Measurements from ENCODE around the gene FBXO28. TPM values are rescaled to one million over a fixed set of nuclear protein-coding genes. Genes with fewer than 3 reads are reported as not detected.

FBXO28 gene
- total RNA-seq, 4 donors from 2014 or later = 7.0 to 31.0 (median 26.4) TPM

DNA sequence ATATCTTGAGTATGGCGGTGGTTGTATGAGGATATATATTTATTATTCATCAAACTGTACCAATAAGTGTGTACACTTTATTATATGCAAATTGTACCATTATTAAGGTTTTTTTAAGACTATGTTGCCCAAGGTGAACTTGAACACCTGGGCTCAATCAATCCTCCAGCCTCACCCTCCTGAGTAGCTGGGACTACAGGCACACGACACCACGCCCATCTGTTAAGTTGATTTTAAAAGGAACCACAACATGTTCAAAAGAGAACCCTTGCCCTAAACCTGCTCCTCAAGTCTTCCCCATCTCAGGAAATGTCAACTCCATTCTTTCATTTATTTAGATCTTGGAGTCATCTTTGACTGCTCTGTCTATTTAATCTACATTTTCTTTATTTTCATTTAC lies 24.3 kb upstream of the FBXO28 start:
- in situ Hi-C loops (cut with MboI; ENCODE audit: low pct_ligation_motif_present in 1 of 4, low pct_unique_long_range_greater_than_20kb in 1 of 4, low sequenced_read_pairs in 3 of 4) (no loop called here), intact Hi-C loops (cut with DNase I; ENCODE audit: low total_unique reads) (no loop called here)
- Histone ChIP-seq H3K4me1 (peaks cover 0 to 10% (median 6%) of the 10 kb centered on the region in 4 donors), H3K27me3 (no peaks in the 10 kb centered on the region), H3K4me3 (no peak overlapping the region), H3K27ac (no peak overlapping the region), H3K9me3 (no peaks in the 10 kb centered on the region), H3K36me3 (no peaks in the 10 kb centered on the region)
- TF ChIP-seq POLR2A (IDR thresholded peaks at IDR 0.05) (no peak), EP300 (IDR thresholded peaks at IDR 0.05; ENCODE audit: low read depth) (no peak), POLR2AphosphoS5 (IDR thresholded peaks at IDR 0.05) (no peak)
- TF ChIP-seq, protein P1, sequence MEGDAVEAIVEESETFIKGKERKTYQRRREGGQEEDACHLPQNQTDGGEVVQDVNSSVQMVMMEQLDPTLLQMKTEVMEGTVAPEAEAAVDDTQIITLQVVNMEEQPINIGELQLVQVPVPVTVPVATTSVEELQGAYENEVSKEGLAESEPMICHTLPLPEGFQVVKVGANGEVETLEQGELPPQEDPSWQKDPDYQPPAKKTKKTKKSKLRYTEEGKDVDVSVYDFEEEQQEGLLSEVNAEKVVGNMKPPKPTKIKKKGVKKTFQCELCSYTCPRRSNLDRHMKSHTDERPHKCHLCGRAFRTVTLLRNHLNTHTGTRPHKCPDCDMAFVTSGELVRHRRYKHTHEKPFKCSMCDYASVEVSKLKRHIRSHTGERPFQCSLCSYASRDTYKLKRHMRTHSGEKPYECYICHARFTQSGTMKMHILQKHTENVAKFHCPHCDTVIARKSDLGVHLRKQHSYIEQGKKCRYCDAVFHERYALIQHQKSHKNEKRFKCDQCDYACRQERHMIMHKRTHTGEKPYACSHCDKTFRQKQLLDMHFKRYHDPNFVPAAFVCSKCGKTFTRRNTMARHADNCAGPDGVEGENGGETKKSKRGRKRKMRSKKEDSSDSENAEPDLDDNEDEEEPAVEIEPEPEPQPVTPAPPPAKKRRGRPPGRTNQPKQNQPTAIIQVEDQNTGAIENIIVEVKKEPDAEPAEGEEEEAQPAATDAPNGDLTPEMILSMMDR (IDR thresholded peaks at IDR 0.05) = no peak
- DNase-seq = no peak
- WGBS, 2 donors (ENCODE audit: low coverage in 1 of 2) = 51 to 60% methylated on average over 3 of the region's 3 CpGs

DNA sequence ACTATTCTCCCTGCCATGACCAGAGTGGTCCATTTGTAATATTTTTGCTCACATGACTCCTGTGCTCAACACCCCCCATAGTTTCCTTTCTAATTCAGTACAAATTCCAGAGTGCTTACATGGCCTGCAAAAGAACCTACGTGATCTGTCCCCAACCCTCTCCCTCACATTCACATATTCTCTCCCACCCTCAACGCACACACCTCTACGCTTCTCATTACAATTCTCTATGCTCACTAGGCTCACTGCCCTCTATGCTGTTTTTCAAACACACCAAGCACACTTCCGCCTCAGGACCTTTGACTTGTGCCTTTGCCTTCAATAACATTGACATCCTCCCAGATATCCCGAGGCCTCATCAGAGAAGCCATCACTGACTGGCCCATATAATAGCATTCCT lies 23.8 kb upstream of the FBXO28 start:
- WGBS, 2 donors (ENCODE audit: low coverage in 1 of 2) = 88 to 90% methylated on average over 5 of the region's 5 CpGs
- in situ Hi-C loops (cut with MboI; ENCODE audit: low pct_ligation_motif_present in 1 of 4, low pct_unique_long_range_greater_than_20kb in 1 of 4, low sequenced_read_pairs in 3 of 4) = no loop called here

DNA sequence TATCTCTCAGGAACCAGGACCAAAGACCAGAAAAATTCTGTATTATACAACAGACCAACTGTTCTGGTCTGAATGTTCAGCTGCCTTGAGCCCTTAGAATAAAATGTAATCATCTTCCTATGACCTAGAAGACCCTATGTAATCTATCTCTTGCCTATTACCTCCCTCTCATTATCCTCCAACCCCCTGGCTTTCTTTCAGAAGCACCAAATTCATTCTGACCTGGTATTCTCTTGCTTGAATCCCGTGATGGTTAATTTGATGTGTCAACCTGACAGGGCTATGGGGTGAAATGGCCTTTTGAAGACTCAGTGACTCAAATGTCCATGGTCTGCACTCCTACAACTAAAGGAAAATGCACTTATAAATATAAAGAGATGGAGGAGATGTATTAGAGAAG lies 21.8 kb upstream of the FBXO28 start:
- TF ChIP-seq EP300 (IDR thresholded peaks at IDR 0.05; ENCODE audit: low read depth) = no peak
- no peak for TF ChIP-seq POLR2AphosphoS5 (IDR thresholded peaks at IDR 0.05)
- TF ChIP-seq, protein P1 (IDR thresholded peaks at IDR 0.05) = no peak
- no peak for TF ChIP-seq POLR2A (IDR thresholded peaks at IDR 0.05)

More for the DNA sequence above, 23.8 kb upstream of the FBXO28 start:
- DNase-seq = no peak
- TF ChIP-seq POLR2AphosphoS5 (IDR thresholded peaks at IDR 0.05) (no peak), EP300 (IDR thresholded peaks at IDR 0.05; ENCODE audit: low read depth) (no peak), POLR2A (IDR thresholded peaks at IDR 0.05) (no peak)
- TF ChIP-seq, protein P1 (IDR thresholded peaks at IDR 0.05) = no peak
- Histone ChIP-seq H3K4me1 (peaks cover 0 to 10% (median 6%) of the 10 kb centered on the region in 4 donors), H3K9me3 (no peaks in the 10 kb centered on the region), H3K4me3 (no peak overlapping the region), H3K27me3 (no peaks in the 10 kb centered on the region), H3K27ac (no peak overlapping the region), H3K36me3 (no peaks in the 10 kb centered on the region)
- intact Hi-C loops (cut with DNase I; ENCODE audit: low total_unique reads) = no loop called here

DNA sequence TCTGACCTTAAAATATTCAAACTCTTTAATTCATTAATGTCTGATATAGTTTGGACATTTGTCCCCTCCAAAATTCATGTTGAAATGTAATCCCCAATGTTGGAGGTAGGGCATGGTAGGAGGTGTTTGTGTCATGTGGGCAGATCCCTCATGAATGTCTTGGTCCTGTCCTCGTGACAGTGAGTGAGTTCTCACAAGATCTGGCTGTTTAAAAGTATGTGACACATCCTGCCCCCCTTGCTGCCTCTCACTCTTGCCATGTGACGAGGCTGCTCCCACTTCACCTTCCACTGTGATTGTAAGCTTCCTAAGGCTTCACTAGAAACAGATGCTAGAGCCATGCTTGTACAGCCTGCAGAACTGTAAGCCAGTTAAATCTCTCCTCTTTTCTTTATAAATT lies 21.3 kb upstream of the FBXO28 start:
- H3K9me3 ChIP-seq = no peaks in the 10 kb centered on the region
- intact Hi-C loops (cut with DNase I; ENCODE audit: low total_unique reads) = no loop called here
- TF ChIP-seq, protein P1 (IDR thresholded peaks at IDR 0.05) = no peak
- no peak for TF ChIP-seq POLR2A (IDR thresholded peaks at IDR 0.05)
- TF ChIP-seq POLR2AphosphoS5 (IDR thresholded peaks at IDR 0.05) = no peak
- no peak for TF ChIP-seq EP300 (IDR thresholded peaks at IDR 0.05; ENCODE audit: low read depth)
- H3K36me3 ChIP-seq = no peaks in the 10 kb centered on the region
- no peak overlapping the region for H3K4me3 ChIP-seq
- peaks cover 0 to 4% (median 0%) of the 10 kb centered on the region in 4 donors for H3K4me1 ChIP-seq
- no peak overlapping the region for H3K27ac ChIP-seq
- no peaks in the 10 kb centered on the region for H3K27me3 ChIP-seq
- 70% methylated on average over 2 of the region's 2 CpGs; no CpG with 5 or more reads in 1 of the 2 donors for WGBS, 2 donors (ENCODE audit: low coverage in 1 of 2)
- in situ Hi-C loops (cut with MboI; ENCODE audit: low pct_ligation_motif_present in 1 of 4, low pct_unique_long_range_greater_than_20kb in 1 of 4, low sequenced_read_pairs in 3 of 4) = no loop called here
- DNase-seq = no peak

More for the DNA sequence above, 21.8 kb upstream of the FBXO28 start:
- no peaks in the 10 kb centered on the region for H3K27me3 ChIP-seq
- no peak for DNase-seq
- no peak overlapping the region for H3K4me3 ChIP-seq
- intact Hi-C loops (cut with DNase I; ENCODE audit: low total_unique reads) (no loop called here), in situ Hi-C loops (cut with MboI; ENCODE audit: low pct_ligation_motif_present in 1 of 4, low pct_unique_long_range_greater_than_20kb in 1 of 4, low sequenced_read_pairs in 3 of 4) (no loop called here)
- 80 to 81% methylated on average over 1 of the region's 1 CpG for WGBS, 2 donors (ENCODE audit: low coverage in 1 of 2)
- no peaks in the 10 kb centered on the region for H3K9me3 ChIP-seq
- no peak overlapping the region for H3K27ac ChIP-seq
- H3K36me3 ChIP-seq = no peaks in the 10 kb centered on the region
- peaks cover 0 to 4% (median 0%) of the 10 kb centered on the region in 4 donors for H3K4me1 ChIP-seq

Data from transverse colon (tissue), 4 donors.